Hepatocyte (in vitro differentiated cells): ENCODE measurements around the gene LTB4R. TPM values are rescaled to one million over a fixed set of nuclear protein-coding genes. Genes with fewer than 3 reads are reported as not detected.
A peak's percentile ranks its signal among the peaks of the same experiment; 100 is the strongest.

Experiments
- DNase-seq: peaks from one replicate; pipeline ENCODE4 v3.0.0-alpha.2; 2016; ENCODE audit warnings: low spot score
- H2AFZ ChIP-seq: fragments of 200-600 bp; sonication (generic); 2 replicates; pipeline ENCODE4 v1.6.0; 2016; ENCODE audit warnings: antibody characterized with exemption, mild to moderate bottlenecking
- H3K27ac ChIP-seq: fragments of 200-600 bp; sonication (generic); 2 replicates; pipeline ENCODE4 v1.5.1; 2016; ENCODE audit warnings: mild to moderate bottlenecking
- H3K27me3 ChIP-seq: fragments of 200-600 bp; sonication (generic); 2 replicates; pipeline ENCODE4 v1.6.1; 2016
- H3K36me3 ChIP-seq: fragments of 200-600 bp; sonication (generic); replicated peaks from 2 replicates; pipeline ENCODE4 v1.5.1; 2016; ENCODE audit warnings: low read depth; ENCODE audit not compliant: insufficient read depth
- H3K4me1 ChIP-seq: fragments of 200-600 bp; sonication (generic); 2 replicates; pipeline ENCODE4 v1.5.1; 2016; ENCODE audit warnings: mild to moderate bottlenecking, moderate library complexity; ENCODE audit not compliant: insufficient read depth
- H3K4me2 ChIP-seq: fragments of 200-600 bp; sonication (generic); 2 replicates; pipeline ENCODE4 v1.6.0; 2016
- H3K4me3 ChIP-seq: fragments of 200-600 bp; sonication (generic); 2 replicates; pipeline ENCODE4 v1.5.1; 2016; ENCODE audit warnings: mild to moderate bottlenecking
- H3K79me2 ChIP-seq: fragments of 200-600 bp; sonication (generic); 2 replicates; pipeline ENCODE4 v1.6.0; 2017; ENCODE audit warnings: mild to moderate bottlenecking
- H3K9me2 ChIP-seq: fragments of 200-600 bp; sonication (generic); replicated peaks from 2 replicates; pipeline ENCODE4 v1.6.0; 2017; ENCODE audit warnings: mild to moderate bottlenecking; ENCODE audit not compliant: insufficient read depth
- H3K9me3 ChIP-seq: fragments of 200-600 bp; sonication (generic); 2 replicates; pipeline ENCODE4 v1.5.1; 2016; ENCODE audit warnings: low read depth, mild to moderate bottlenecking
- H4K20me1 ChIP-seq: fragments of 200-600 bp; sonication (generic); 2 replicates; pipeline ENCODE4 v1.6.0; 2016; ENCODE audit warnings: mild to moderate bottlenecking; ENCODE audit not compliant: insufficient read depth, poor library complexity, severe bottlenecking
- CTCF ChIP-seq: fragments of 200-600 bp; sonication (generic); IDR thresholded peaks from 2 replicates; pipeline ENCODE4 v1.5.1; 2016; ENCODE audit warnings: antibody characterized with exemption, mild to moderate bottlenecking; ENCODE audit not compliant: poor library complexity
- EZH2 ChIP-seq: fragments of 200-600 bp; sonication (generic); IDR thresholded peaks from 2 replicates; pipeline ENCODE4 v1.6.1; 2016; ENCODE audit warnings: antibody characterized with exemption, mild to moderate bottlenecking, borderline replicate concordance
- EZH2phosphoT487 ChIP-seq: fragments of 200-600 bp; sonication (generic); IDR thresholded peaks from one replicate; pipeline ENCODE4 v1.6.1; 2018; ENCODE audit warnings: antibody characterized with exemption, mild to moderate bottlenecking, low read depth, moderate library complexity; ENCODE audit not compliant: unreplicated experiment, severe bottlenecking
- whole genome bisulfite sequencing: methylation state at CpG from one replicate; pipeline ENCODE4 v1.1.6; 2016; ENCODE audit warnings: low lambda C conversion rate; ENCODE audit errors: missing lambda C conversion rate; 5-methylcytosine and 5-hydroxymethylcytosine counted together
- polyA plus RNA-seq: library from polyadenylated mRNA; unstranded; fragments of >200 nt; fragmentation: Nextera tagmentation; extraction: Ambion mirVana; gene quantifications from 2 replicates; pipeline ENCODE4 v1.2.1, GENCODE V29; 2016
- small RNA-seq: library from RNA; depleted of rRNA; stranded (forward); fragments of <200 nt; gene quantifications from one replicate; pipeline ENCODE3, GENCODE V24; 2014
- total RNA-seq: library from RNA; depleted of rRNA; stranded (reverse); fragments of >200 nt; gene quantifications from 2 replicates; pipeline ENCODE4 v1.2.3, GENCODE V29; 2014

Gene LTB4R
- total and polyA plus RNA-seq, 2 experiments from 2014 or later: 3.6 to 5.1 TPM

DNA sequence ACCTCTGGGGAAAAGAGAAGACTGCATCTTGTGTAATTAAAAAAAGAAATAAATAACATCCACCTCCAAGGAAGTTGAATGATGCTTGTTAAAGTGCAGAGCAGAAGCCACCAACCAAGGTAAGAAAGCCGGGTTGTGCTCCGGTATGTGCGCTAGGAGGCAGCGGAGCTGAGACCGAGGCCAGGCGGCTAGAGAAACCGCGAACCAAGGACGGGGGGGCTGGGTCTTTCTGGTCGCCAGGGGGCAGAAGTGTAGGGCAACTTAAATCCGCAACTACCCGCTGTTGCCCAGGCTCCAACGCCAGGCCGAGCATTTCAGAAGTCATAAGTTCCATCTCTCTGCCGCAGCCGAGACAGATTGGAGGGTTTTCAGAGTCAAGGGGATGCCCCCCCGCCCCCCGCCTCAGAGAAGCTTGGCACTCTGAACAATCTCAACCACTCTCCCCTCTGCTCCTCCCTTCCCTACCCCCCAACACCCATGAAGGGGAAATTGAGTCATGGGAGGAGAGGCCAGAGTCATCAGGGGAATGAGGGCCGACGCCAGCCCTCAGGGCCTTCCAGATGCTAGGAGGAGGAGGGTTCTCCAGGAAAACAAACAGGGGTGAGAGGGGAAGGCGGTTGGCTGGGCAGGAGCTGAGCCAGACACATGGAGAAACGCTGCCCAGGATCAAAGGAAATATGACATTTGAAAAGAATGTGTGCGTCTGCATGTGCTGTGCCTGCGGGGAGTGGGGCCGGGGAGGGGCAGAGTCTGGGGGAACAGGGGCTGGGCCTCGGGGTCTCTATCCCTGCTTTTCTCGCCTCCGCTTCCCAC lies 54.5 kb downstream of the LTB4R start:
- H3K9me2 ChIP-seq: no peaks in the 10 kb centered on the region
- WGBS: 2% methylated on average over 25 of the region's 28 CpGs
- peaks cover 5% of the 10 kb centered on the region for H3K79me2 ChIP-seq
- TF ChIP-seq CTCF (peak; percentile 98), EZH2 (no peak)
- peak overlapping the region; percentile 79 for H3K4me2 ChIP-seq
- peak overlapping the region; percentile 15 for H3K4me3 ChIP-seq
- no peaks in the 10 kb centered on the region for H3K27me3 ChIP-seq
- no peaks in the 10 kb centered on the region for H3K9me3 ChIP-seq
- H4K20me1 ChIP-seq: no peaks in the 10 kb centered on the region
- peak; percentile 95 for DNase-seq
- peak overlapping the region; percentile 68 for H2AFZ ChIP-seq
- peak overlapping the region; percentile 98 for H3K27ac ChIP-seq
- H3K36me3 ChIP-seq: no peaks in the 10 kb centered on the region
- peaks cover 7% of the 10 kb centered on the region for H3K4me1 ChIP-seq

GRCh38 chr14:24366413-24366720 lies 55.1 kb downstream of the LTB4R start:
- Histone ChIP-seq H3K9me3 (no peaks in the 10 kb centered on the region), H2AFZ (peak overlapping the region; percentile 68), H3K4me2 (peak overlapping the region; percentile 79), H3K4me1 (peaks cover 7% of the 10 kb centered on the region), H3K36me3 (no peaks in the 10 kb centered on the region), H4K20me1 (no peaks in the 10 kb centered on the region), H3K4me3 (peak overlapping the region; percentile 15), H3K79me2 (peaks cover 7% of the 10 kb centered on the region), H3K27ac (peak overlapping the region; percentile 98), H3K27me3 (no peaks in the 10 kb centered on the region), H3K9me2 (no peaks in the 10 kb centered on the region)
- no peak for DNase-seq
- TF ChIP-seq EZH2phosphoT487 (no peak), CTCF (no peak), EZH2 (no peak)
- WGBS: 0% methylated on average over 13 of the region's 16 CpGs

DNA sequence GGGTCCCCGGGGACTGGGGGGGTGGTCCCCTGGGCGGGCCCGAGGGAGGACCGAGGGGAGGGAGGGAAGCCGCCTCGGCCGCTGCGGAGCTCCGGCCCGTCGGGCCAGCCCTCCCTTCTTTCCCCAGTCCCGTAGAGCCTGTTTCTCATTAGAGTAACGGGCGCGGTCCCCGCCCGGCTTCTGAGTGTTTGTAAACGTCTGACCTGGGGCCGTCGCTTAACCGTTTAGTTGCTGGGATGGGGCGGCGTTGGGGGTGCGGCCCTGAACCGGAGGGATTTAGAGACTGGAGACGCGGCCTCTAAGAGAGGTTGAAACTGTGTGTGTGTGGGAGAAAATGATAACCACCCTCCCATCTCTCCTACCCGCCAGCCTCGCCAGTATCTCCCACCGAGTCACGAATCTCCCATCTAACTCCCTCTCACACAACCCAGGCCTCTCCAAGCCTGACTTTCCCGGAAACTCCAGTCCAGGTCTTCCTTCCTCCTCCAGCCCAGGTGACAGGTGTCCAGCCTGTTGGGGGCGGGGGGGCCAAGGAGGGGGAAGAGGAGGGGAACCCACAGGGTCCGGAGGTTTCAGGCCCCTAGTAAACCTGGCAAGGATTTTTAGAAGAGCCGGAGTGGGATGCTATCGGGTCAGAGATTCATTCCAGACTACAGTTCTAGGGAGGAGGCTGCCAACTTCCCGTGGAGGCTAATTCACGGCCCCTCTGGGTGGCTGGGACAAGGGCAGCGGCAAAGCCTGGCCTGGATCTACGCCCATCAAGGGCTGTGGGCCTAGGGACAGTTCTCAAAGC lies 55.6 kb downstream of the LTB4R start:
- Histone ChIP-seq H2AFZ (peak overlapping the region; percentile 68), H3K27me3 (no peaks in the 10 kb centered on the region), H3K4me2 (peak overlapping the region; percentile 79), H3K4me1 (peaks cover 7% of the 10 kb centered on the region), H3K9me3 (no peaks in the 10 kb centered on the region), H3K36me3 (no peaks in the 10 kb centered on the region), H4K20me1 (no peaks in the 10 kb centered on the region), H3K27ac (peak overlapping the region; percentile 98), H3K9me2 (no peaks in the 10 kb centered on the region), H3K4me3 (peak overlapping the region; percentile 17), H3K79me2 (peaks cover 7% of the 10 kb centered on the region)
- no peak for TF ChIP-seq EZH2phosphoT487
- TF ChIP-seq CTCF: no peak
- no peak for TF ChIP-seq EZH2
- peak; percentile 96 for DNase-seq
- 1% methylated on average over 28 of the region's 40 CpGs for WGBS

Small RNA genes lying within 50 kb of the gene (small RNA-seq; reads per million reads assigned to genes)
- gene RF00026: not detected

Other genes starting within 250 kb of the LTB4R start
Only the 30 nearest of the 33 such genes appear.
- 78.9 and 85.4 TPM in 2 replicates for gene DCAF11, start 196.7 kb upstream of the LTB4R start, total RNA-seq
- gene DCAF11, start 196.7 kb upstream of the LTB4R start, polyA plus RNA-seq: 50.3 and 55.6 TPM in 2 replicates
- 1.2 and 4.8 TPM in 2 replicates for gene NRL, start 196.6 kb upstream of the LTB4R start, total RNA-seq
- gene NRL, start 196.6 kb upstream of the LTB4R start, polyA plus RNA-seq: 2.4 and 3.3 TPM in 2 replicates
- 0.24 and 1.0 TPM in 2 replicates for gene FITM1, start 180.8 kb upstream of the LTB4R start, total RNA-seq
- 0.62 and 2.2 TPM in 2 replicates for gene FITM1, start 180.8 kb upstream of the LTB4R start, polyA plus RNA-seq
- 123 and 134 TPM in 2 replicates for gene PSME1, start 175.3 kb upstream of the LTB4R start, total RNA-seq
- 202 and 238 TPM in 2 replicates for gene PSME1, start 175.3 kb upstream of the LTB4R start, polyA plus RNA-seq
- gene EMC9, start 169.9 kb upstream of the LTB4R start, total RNA-seq: 13.8 TPM in 2 replicates
- 32.2 and 34.1 TPM in 2 replicates for gene EMC9, start 169.9 kb upstream of the LTB4R start, polyA plus RNA-seq
- gene PSME2, start 164.9 kb upstream of the LTB4R start, total RNA-seq: 62.7 and 75.5 TPM in 2 replicates
- gene PSME2, start 164.9 kb upstream of the LTB4R start, polyA plus RNA-seq: 178 and 189 TPM in 2 replicates
- gene RNF31, start 164.0 kb upstream of the LTB4R start, total RNA-seq: 27.8 and 35.0 TPM in 2 replicates
- 27.3 and 29.7 TPM in 2 replicates for gene RNF31, start 164.0 kb upstream of the LTB4R start, polyA plus RNA-seq
- gene IRF9, start 150.2 kb upstream of the LTB4R start, total RNA-seq: 33.7 and 42.7 TPM in 2 replicates
- 66.9 and 79.5 TPM in 2 replicates for gene IRF9, start 150.2 kb upstream of the LTB4R start, polyA plus RNA-seq
- 28.5 and 44.8 TPM in 2 replicates for gene REC8, start 139.4 kb upstream of the LTB4R start, total RNA-seq
- gene REC8, start 139.4 kb upstream of the LTB4R start, polyA plus RNA-seq: 170 and 193 TPM in 2 replicates
- 18.7 and 19.5 TPM in 2 replicates for gene IPO4, start 122.7 kb upstream of the LTB4R start, total RNA-seq
- 19.0 and 26.4 TPM in 2 replicates for gene IPO4, start 122.7 kb upstream of the LTB4R start, polyA plus RNA-seq
- gene TM9SF1, start 116.1 kb upstream of the LTB4R start, total RNA-seq: 68.1 and 75.4 TPM in 2 replicates
- 84.0 and 86.1 TPM in 2 replicates for gene TM9SF1, start 116.1 kb upstream of the LTB4R start, polyA plus RNA-seq
- gene TSSK4, start 105.8 kb upstream of the LTB4R start, total RNA-seq: 0.84 TPM in 1 of 2 replicates, not detected in the other
- 0.74 and 1.4 TPM in 2 replicates for gene TSSK4, start 105.8 kb upstream of the LTB4R start, polyA plus RNA-seq
- gene CHMP4A, start 98.0 kb upstream of the LTB4R start, total RNA-seq: 25.6 and 40.8 TPM in 2 replicates
- gene CHMP4A, start 98.0 kb upstream of the LTB4R start, polyA plus RNA-seq: 73.6 and 106 TPM in 2 replicates
- 8.0 and 12.2 TPM in 2 replicates for gene MDP1, start 95.4 kb upstream of the LTB4R start, total RNA-seq
- gene MDP1, start 95.4 kb upstream of the LTB4R start, polyA plus RNA-seq: 16.1 and 20.9 TPM in 2 replicates
- gene NEDD8, start 79.1 kb upstream of the LTB4R start, total RNA-seq: 158 and 162 TPM in 2 replicates
- 326 TPM in 2 replicates for gene NEDD8, start 79.1 kb upstream of the LTB4R start, polyA plus RNA-seq
- 70.2 and 83.4 TPM in 2 replicates for gene GMPR2, start 78.6 kb upstream of the LTB4R start, total RNA-seq
- 62.4 and 69.6 TPM in 2 replicates for gene GMPR2, start 78.6 kb upstream of the LTB4R start, polyA plus RNA-seq
- gene TINF2, start 68.9 kb upstream of the LTB4R start, total RNA-seq: 34.0 and 36.5 TPM in 2 replicates
- gene TINF2, start 68.9 kb upstream of the LTB4R start, polyA plus RNA-seq: 39.6 and 42.5 TPM in 2 replicates
- 0.33 and 0.56 TPM in 2 replicates for gene TGM1, start 48.3 kb upstream of the LTB4R start, total RNA-seq
- 1.5 and 1.9 TPM in 2 replicates for gene TGM1, start 48.3 kb upstream of the LTB4R start, polyA plus RNA-seq
- 13.0 and 18.2 TPM in 2 replicates for gene RABGGTA, start 39.9 kb upstream of the LTB4R start, total RNA-seq
- 36.0 and 52.1 TPM in 2 replicates for gene RABGGTA, start 39.9 kb upstream of the LTB4R start, polyA plus RNA-seq
- gene DHRS1, start 11.7 kb upstream of the LTB4R start, total RNA-seq: 23.0 and 29.9 TPM in 2 replicates
- gene DHRS1, start 11.7 kb upstream of the LTB4R start, polyA plus RNA-seq: 39.5 and 55.9 TPM in 2 replicates
- gene NOP9, start 11.7 kb upstream of the LTB4R start, total RNA-seq: 12.5 and 13.2 TPM in 2 replicates
- 2.4 and 3.7 TPM in 2 replicates for gene NOP9, start 11.7 kb upstream of the LTB4R start, polyA plus RNA-seq
- 43.0 and 56.9 TPM in 2 replicates for gene CIDEB, start 3.5 kb upstream of the LTB4R start, total RNA-seq
- gene CIDEB, start 3.5 kb upstream of the LTB4R start, polyA plus RNA-seq: 46.3 and 59.9 TPM in 2 replicates
- 3.3 and 3.6 TPM in 2 replicates for gene LTB4R2, start 1.4 kb upstream of the LTB4R start, total RNA-seq
- gene LTB4R2, start 1.4 kb upstream of the LTB4R start, polyA plus RNA-seq: 0.56 and 0.92 TPM in 2 replicates
- gene ADCY4, start 23.6 kb downstream of the LTB4R start, total RNA-seq: 0.63 and 1.4 TPM in 2 replicates
- gene ADCY4, start 23.6 kb downstream of the LTB4R start, polyA plus RNA-seq: 1.3 and 4.1 TPM in 2 replicates
- 4.8 and 9.1 TPM in 2 replicates for gene RIPK3, start 28.5 kb downstream of the LTB4R start, total RNA-seq
- 7.0 and 7.4 TPM in 2 replicates for gene RIPK3, start 28.5 kb downstream of the LTB4R start, polyA plus RNA-seq
- gene NFATC4, start 56.7 kb downstream of the LTB4R start, total RNA-seq: 37.8 and 45.0 TPM in 2 replicates
- gene NFATC4, start 56.7 kb downstream of the LTB4R start, polyA plus RNA-seq: 68.8 and 84.5 TPM in 2 replicates
- 41.7 and 56.5 TPM in 2 replicates for gene NYNRIN, start 87.5 kb downstream of the LTB4R start, total RNA-seq
- 34.4 and 34.5 TPM in 2 replicates for gene NYNRIN, start 87.5 kb downstream of the LTB4R start, polyA plus RNA-seq
- gene CBLN3, start 118.2 kb downstream of the LTB4R start, total RNA-seq: 2.2 and 2.8 TPM in 2 replicates
- 0.99 and 2.4 TPM in 2 replicates for gene CBLN3, start 118.2 kb downstream of the LTB4R start, polyA plus RNA-seq
- gene KHNYN, start 118.5 kb downstream of the LTB4R start, total RNA-seq: 67.1 and 90.5 TPM in 2 replicates
- gene KHNYN, start 118.5 kb downstream of the LTB4R start, polyA plus RNA-seq: 36.4 and 39.6 TPM in 2 replicates
- 24.4 and 34.1 TPM in 2 replicates for gene SDR39U1, start 131.3 kb downstream of the LTB4R start, total RNA-seq
- gene SDR39U1, start 131.3 kb downstream of the LTB4R start, polyA plus RNA-seq: 99.7 and 102 TPM in 2 replicates